ENCODE measurements around the gene DDX1. TPM values are rescaled to one million over a fixed set of nuclear protein-coding genes. Genes with fewer than 3 reads are reported as not detected.

The DDX1 gene
- total RNA-seq (2014; rRNA removed; shearing (Covaris generic)) = 77.7 and 88.3 TPM in 2 replicates

DNA sequence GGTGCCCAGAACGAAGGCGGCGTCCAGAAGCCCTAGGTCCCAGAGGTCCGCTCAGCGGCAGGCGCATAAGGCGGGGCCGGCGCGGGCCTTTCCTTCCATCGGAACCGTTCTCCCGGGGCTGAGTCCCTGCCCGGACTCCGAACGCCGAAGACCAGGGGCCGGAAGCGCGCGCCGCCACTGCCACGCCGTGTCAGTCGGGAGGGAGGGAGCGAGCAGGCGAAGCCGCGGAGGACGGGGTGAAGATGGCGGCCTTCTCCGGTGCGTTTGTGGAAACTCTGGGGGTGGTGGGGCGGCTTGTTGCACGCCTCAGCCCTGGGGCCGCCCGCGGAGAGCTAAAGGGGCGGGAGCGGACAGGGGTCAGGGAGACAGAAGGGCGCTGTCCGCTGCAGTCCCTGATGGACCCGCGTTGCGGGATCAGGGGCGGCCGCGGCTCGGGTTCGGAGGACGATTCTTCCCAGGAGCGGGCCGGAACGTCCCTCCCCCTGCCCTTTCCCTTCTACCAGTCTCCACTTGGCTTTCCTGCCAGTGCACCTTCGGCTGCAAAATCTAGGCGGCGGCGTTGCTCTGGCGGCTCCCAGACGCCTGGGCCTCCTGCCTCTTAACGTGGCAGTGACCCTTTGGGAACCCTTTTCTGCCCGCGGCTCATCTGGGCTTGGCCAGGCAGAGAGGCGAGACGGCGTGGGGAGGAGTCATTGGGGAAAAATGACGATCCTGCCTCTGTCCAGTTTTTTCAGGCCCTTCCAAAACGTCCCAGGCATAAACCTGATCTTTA, at the start of gene DDX1:
TSS of gene DDX1 (plus strand) at position 177 of the 772 bp plus-strand sequence. CDS start at position 243, 66 bp downstream.

GRCh38 chr2:15560988-15561573, 30.6 kb upstream of the DDX1 start, which contains the start of gene NBAS:
Gene NBAS (minus strand): TSS chr2:15561334. CDS start chr2:15561304, 30 bp downstream.

Other genes with a start within 250 kb of the DDX1 start
- gene NBAS, start 30.5 kb upstream of the DDX1 start, total RNA-seq (2014; rRNA removed; shearing (Covaris generic)) = 34.8 and 39.2 TPM in 2 replicates